Pons (tissue), 1 donor: ENCODE results near the gene GRN.
"Not testable (repeated sequence)": the region's sequence is repeated elsewhere in the genome, so short reads cannot be mapped to it uniquely, and the experiment has no call there.

Source experiments
- DNase-seq: peaks from one replicate; pipeline ENCODE4 v3.0.0-alpha.2; 2016; ENCODE audit warnings: low spot score

GRN gene

DNA sequence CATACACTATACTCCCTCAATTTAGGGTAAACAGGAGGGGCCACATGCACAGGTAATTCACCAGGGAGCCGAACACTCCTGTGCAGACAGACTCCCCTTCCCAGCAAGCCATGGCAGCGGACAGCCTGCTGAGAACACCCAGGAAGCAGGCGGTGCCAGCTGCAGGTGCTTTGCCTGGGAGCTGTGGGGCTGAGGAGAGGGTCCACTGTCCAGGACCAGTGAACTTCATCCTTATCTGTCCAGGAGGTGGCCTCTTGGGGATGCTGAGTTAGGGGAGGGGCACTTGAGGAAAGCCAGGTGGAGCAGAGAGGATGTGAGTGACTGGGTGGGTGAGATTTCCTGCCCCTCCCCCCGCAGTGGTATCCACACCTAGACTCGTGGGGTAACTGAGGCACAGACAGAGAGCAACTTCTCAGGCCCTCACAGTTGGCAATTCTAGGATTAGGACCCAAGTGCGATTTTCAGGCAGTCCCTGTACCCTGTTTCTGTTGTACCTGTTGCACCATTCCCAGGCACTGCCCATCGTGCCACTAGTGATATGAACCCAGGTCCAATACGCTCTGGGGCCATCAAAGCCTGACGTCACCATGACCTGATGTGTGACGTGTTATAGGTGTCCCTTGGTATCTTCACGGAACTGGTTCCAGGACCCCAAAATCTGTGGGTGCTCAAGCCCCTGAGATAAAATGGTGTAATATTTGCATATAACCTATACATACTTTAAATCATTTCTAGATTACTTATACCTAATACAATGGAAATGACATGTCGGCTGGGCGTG lies 1.2 kb downstream of the GRN start:
- DNase-seq, result no peak

DNA sequence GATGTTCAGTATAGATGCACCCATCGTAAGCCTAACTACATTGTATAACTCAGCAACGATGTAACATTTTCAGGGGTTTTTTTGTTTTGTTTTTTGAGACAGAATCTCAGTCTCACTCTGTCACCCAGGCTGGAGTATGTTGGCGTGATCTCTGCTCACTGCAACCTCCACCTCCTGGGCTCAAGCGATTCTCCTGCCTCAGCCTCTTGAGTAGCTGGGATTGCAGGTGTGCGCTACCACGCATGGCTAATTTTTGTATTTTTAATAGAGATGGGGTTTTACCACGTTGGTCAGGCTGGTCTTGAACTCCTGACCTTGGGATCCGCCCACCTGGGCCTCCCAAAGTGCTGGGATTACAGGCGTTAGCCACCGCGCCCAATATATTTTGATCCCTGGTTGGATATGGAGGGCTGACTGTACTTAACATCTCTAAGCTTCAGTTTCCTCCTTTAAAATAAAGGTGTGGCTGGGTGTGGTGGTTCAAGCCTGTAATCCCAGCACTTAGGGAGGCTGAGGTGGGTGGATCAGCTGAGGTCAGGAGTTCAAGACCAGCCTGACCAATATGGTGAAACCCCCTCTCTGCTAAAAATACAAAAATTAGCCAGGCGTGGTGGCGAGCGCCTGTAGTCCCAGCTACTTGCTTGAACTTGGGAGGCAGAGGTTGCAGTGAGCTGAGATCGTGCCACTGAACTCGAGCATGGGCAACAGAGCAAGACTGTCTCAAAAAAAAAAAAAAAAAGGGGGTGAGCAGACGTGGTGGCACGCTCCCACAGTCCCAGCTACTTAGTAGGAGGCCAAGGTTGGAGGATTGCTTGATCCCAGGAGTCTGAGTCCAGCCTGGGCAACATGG lies 2.3 kb downstream of the GRN start:
- DNase-seq, result not testable (repeated sequence)

DNA sequence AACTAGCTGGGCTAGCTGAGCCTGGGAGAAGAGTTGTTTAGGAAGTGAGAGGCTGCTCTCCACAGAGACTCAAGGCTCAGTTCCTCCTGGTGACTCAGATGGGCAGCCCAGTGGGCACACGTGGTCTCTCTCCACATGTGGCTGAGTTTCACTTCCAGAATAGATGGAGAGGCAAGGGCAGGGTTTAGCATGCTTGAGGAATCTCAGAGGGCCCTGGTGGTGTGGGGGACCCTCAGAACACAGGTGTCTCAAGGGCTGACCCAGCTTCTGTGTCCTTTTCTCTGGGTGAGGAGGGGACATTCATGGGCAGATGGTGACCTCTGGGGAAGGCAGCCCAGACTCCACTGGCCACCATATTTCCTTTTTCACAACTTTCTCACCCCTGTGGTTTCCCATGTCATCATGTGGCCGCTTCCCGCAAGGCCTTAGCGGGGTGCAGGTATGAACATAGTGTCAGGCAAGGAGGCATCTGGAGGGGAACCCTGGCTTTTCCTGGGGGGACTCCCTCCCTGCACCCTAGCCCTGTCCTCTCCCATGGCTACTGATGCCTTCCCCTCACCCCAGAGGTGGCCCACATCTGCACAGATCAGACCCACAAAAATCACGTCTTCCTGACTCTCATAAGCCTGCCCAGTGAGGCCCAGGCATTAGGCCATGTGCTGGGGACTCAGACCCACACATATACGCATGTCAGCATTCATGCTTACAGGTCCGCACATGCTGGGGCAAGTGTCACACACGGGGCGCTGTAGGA lies 3.3 kb downstream of the GRN start:
- DNase-seq, result peak; percentile 87

DNA sequence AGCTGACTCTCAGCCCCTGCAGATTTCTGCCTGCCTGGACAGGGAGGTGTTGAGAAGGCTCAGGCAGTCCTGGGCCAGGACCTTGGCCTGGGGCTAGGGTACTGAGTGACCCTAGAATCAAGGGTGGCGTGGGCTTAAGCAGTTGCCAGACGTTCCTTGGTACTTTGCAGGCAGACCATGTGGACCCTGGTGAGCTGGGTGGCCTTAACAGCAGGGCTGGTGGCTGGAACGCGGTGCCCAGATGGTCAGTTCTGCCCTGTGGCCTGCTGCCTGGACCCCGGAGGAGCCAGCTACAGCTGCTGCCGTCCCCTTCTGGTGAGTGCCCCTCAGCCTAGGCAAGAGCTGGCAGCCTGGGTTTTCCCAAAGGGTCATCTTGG lies 3.9 kb downstream of the GRN start:
- DNase-seq, result no peak

DNA sequence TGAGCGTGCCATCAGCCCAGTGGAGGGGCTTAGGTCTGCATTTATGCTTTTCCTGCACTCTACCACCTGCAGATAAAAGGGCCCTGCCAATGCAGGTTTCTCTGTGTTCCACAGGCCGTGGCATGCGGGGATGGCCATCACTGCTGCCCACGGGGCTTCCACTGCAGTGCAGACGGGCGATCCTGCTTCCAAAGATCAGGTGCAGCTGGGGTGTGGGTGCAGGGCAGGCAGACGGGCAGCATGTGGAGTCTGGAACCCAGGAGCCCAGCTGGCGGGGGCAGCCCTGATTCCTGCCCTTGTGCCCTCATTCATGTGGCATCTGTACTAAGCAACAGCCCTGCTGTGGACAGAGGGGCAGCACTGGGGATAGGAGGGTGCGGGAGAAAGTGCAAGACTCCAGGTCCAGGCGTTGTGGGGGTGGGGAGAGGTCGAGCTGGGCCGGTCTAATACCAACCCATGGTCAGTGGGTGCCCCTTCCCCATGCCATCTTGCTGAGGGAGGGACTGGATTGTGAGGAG lies 4.5 kb downstream of the GRN start:
- DNase-seq, result no peak

DNA sequence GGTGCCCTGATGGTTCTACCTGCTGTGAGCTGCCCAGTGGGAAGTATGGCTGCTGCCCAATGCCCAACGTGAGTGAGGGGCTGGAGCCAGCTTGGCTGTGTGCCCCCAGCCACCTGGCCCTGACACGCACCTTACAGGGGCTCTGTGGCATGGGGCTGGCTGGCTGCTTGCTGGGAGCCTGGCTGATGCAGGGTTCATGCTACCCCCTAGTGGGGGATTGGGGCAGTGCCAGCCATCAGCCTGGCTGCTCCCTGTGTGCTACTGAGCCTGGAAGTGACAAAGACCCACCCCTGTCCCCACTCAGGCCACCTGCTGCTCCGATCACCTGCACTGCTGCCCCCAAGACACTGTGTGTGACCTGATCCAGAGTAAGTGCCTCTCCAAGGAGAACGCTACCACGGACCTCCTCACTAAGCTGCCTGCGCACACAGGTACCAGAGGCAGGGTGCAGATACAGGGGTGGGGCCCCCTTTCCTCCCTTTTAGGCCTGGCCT lies 5.7 kb downstream of the GRN start:
- DNase-seq, result peak; percentile 52

DNA sequence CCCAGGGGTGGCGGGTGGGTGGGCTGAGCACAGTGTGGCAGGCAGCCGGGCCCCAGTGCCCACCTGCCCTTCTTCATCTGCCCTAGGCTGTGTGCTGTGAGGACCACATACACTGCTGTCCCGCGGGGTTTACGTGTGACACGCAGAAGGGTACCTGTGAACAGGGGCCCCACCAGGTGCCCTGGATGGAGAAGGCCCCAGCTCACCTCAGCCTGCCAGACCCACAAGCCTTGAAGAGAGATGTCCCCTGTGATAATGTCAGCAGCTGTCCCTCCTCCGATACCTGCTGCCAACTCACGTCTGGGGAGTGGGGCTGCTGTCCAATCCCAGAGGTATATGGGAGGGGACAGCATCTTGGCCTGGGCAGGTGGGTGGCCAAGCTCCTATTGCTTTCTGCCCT lies 6.4 kb downstream of the GRN start:
- no peak for DNase-seq

DNA sequence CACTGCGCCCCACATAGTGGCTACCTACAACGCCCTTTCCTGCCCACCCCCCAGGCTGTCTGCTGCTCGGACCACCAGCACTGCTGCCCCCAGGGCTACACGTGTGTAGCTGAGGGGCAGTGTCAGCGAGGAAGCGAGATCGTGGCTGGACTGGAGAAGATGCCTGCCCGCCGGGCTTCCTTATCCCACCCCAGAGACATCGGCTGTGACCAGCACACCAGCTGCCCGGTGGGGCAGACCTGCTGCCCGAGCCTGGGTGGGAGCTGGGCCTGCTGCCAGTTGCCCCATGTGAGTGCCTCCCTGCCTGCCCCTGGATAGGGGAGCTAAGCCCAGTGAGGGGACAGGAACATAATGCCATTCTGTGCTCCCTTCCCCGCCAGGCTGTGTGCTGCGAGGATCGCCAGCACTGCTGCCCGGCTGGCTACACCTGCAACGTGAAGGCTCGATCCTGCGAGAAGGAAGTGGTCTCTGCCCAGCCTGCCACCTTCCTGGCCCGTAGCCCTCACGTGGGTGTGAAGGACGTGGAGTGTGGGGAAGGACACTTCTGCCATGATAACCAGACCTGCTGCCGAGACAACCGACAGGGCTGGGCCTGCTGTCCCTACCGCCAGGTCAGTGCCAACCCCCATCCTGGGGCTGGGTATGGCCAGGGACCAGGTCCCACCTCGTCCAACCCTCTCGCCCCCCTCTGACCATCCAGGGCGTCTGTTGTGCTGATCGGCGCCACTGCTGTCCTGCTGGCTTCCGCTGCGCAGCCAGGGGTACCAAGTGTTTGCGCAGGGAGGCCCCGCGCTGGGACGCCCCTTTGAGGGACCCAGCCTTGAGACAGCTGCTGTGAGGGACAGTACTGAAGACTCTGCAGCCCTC lies 7.1 kb downstream of the GRN start:
- DNase-seq, result no peak

DNA sequence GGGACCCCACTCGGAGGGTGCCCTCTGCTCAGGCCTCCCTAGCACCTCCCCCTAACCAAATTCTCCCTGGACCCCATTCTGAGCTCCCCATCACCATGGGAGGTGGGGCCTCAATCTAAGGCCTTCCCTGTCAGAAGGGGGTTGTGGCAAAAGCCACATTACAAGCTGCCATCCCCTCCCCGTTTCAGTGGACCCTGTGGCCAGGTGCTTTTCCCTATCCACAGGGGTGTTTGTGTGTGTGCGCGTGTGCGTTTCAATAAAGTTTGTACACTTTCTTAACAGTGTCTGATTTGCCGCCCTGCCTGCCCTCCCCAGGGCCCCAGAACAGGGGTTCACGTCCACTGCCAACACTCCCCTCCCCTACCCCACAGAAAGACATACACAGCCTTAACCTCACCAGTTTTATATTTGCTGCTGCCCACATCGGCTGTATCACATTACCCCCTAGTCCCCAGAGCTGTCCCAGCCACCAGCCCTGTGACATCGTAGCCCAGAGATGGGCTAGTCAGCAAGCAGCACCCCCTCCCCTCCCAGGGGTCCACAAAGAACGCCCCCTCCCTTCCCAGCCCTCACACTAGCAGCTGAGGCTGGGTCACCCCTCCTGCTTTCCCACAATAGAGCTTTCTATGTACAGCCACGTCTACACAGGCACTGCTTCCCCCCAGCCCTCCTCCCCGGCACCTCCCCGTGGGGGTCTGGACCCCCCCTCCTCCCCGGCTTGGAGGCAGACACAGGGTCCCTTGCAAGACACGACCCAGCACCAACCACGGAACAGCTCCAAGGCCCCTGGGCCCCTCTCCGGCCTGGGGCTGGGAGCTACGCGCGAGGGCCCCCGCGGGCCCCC lies 7.9 kb downstream of the GRN start:
- no peak for DNase-seq

DNA sequence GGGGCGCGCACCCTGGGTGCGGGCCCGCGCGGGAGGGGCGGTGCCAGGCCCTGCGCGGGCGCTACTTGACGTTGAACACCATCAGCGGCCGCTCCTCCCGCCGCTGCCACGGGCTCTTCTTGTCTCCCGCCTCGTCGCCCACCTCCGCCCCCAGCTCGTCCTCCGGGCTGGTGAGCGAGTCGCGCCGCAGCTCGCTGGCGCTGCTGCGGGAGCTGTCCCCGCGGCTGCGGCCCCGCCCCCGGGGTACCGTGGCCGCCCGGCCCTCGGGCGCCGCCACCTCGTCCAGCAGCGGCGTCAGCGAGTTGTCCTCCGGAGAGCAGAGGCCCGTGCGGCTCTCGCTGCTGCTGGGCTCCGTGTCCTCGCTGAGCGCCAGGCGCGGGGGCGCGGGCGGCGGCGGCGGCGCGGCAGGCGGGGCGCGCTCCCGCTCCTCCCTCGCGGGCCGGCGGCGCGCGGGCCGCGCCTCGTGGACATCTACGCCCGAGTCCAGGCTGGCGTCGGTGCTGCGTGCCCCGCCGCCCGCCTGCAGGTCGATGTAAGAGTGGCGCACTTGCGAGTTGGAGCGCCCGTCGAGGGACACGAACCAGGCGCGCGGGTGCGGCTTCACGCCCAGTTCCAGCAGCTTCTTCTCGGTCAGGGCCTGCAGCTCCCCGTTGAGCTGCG lies 8.7 kb downstream of the GRN start:
- DNase-seq, result no peak

DNA sequence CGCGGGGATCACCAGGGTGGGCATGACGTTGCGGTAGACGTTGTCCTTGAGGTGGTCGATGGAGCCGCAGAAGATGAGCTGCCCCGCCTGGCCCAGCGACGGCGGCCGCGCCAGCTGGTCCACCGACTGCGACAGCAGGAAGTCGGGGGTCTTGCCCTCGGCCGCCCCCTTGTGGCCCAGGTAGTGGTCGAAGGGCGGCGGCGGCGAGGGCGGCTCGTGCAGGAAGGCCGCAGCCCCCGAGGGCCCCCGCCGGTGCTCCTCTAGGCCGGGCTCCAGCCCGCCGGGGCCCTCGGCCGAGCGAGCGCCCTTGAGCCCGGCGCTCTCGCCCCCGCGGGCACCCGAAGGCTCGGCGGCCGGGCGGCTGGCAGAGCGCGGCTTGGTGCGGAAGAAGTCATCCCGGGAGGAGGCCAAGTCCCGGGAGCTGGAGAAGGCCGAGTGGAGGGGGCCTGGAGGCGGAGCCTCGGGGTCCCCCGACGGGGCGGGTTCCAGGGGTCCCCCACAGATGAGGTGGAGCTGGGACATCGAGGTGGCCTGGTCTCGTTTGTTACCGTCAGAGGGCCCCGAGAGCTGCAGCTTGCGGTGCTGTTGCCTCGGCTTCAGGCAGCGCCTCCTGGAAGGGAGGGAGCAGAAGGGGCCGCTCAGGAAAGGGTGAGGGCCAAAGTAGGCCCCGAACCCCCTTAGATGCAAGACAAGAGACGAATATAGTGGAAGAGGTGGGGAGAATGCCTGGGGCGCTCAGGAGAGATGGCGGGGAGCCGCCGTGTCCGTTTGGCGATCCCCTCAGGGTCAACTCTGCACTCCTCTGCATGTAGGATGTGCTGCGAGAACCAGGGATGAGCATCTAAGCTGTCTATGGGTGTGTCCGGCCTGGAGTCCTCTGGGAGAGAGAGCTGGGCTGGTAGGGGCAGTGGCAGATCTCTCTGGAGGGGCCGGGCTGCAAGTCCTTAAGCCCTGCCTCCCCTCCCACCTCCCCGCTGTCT lies 9.8 kb downstream of the GRN start:
- no peak for DNase-seq

DNA sequence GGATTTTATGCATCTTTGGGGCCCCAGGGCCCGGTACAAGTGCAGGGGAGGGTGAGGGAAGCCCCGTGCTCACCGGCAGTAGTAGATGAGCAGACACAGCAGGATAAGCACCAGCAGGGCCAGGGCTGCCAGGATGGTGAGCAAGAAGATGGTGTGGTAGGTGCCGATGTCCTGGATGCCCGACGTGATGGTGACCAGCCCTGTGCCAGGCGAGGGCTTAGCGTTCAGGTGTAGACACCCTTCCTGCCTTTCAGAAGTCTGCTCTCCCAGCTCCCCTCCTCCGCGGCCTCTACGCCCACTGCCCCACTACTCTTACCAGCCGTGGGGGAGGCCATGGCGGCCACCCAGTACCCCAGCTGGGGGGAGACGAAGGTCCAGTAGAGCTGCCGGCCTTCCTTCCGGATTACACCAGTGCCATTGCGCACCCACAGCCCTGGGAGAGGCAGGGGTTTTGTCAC lies 10.6 kb downstream of the GRN start:
- no peak for DNase-seq

DNA sequence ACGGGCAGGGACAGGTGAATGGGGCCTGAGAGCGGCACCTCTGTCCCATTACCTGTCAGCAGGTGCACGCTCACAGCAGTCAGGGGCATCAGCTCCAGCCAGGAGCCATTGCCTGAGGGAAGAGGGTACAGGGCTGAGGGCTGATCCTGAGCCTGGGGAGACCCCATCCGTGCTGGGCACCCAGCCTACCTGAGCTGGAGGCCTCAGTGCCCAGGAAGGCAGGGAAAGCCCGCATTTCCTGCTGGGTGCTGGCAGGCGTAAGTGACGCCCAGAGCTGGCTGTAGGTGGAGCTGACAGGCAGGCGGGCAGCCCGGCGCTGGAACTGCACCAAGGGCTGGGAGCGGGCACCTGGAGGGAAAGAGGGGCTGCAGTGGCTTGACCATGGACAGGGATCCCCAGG lies 11.1 kb downstream of the GRN start:
- DNase-seq, result no peak

DNA sequence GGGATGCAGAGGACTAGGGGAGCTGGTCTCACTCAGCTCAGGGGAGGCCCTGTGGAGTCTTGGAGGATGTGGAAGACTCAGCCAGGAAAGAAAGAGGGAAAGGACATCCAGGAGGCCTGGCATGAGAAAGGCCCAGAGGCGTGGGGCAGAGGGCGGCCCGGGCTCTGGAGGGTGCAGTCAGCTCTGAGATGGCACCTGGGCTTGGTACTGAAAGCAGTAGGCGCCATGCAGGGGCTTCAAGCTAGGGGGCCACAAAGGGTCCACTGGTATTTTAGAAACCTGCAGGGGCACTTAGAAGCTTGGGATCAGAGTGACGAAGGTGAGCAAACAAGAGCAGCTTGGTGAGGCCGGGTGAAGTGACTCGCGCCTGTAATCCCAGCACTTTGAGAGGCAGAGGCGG lies 13.0 kb downstream of the GRN start:
- DNase-seq, result no peak

DNA sequence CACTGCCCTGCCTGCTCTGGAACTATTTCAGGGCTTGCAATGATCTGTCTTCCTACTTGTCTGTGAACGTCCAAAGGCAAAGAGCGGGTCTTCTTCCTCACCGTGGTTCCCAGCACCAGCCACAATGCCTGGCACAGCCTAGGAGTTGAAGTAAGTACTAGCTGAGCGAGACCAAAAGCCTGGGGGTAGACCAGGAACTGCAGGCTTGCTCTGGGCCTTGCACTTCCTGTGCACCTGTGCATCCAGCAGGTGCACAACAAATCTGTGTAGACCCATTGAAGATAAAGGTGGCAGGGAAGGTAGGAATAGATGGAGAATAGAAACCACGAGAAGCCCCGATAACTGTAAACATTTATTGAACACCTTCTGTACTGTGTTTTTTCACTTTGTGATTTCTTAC lies 13.9 kb downstream of the GRN start:
- no peak for DNase-seq

DNA sequence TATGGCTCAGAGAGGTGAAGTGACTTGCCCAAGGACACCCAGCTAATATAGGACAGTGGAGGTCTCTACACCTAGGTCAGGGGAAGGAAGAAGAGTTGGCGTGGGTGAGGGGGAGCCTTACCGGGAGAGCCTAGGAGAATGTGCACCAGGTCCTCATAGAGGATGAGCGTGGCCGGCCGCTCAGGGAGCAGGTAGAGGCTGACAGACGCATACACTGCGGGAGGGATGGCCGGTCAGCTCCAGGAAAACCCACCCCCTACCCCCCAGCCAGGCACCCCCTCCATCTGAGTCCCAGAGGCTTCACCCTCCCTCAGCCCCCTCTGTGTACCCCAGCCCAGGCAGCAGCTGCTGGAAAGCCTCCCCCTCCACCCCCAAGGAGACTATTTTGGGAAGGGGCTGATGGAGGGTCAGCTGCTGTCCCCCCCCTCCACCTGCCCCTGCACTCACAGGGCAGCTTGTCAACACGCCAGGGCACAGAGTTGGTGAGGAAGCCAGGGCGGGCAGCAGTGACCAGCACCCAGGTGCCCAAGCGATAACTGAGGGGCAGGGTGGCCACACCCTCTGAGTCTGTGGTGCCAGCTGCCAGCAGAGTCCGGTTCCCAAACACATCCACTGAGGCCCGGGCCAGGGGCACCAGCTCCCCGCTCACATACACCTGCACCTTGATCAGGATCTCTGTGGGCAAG lies 14.5 kb downstream of the GRN start:
- DNase-seq, result no peak

DNA sequence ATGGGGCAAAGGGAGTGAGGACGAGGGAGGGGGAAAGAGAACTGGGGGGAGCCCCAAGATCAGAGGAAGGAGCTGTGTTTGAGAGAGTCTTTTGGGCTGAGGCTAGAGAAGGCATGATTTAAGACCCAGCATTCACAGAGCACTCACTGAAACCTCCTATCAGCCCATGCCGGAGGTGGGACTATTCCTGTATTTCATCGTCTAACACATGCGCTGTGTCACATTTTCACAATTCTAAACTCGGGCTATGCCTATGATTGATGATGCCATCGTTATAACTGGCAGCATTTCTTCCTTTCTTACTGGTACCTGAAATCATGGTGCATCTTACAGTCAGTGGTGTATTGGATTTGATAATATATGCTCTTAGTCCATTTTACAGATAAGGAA lies 15.0 kb downstream of the GRN start:
- DNase-seq, result no peak

DNA sequence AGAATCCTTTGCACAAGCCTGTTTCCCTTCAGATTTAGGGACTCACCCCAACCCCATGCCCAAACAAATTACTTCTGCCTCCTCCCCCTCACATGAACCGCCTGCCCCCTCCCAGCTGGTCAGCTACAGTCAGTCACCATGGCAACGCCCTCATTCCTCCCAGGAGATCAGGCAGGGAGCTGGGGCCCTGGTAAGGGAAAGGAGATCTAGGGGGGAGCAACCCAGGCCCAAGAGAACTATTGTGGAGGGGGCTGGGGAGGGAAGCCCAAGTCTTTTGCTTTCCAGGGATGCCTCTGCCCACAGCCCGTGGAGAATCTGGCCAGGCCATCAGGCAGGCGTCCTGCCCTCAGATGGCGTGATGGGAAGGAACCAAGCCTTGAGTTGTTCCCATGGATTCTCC lies 15.7 kb downstream of the GRN start:
- DNase-seq, result no peak
